OCI-LY7 (cell line): ENCODE data around the gene ARAP3.

ENCODE experiments used
- EZH2phosphoT487 ChIP-seq: fragments of 200-600 bp; sonication (generic); IDR thresholded peaks from 2 replicates; pipeline ENCODE4 v1.6.1; 2018; ENCODE audit warnings: low read depth, borderline replicate concordance, mild to moderate bottlenecking, mixed run types, antibody characterized with exemption, low read length, moderate library complexity, mixed read lengths
- TF ChIP-seq, protein P1 (sequence below): fragments of 200-600 bp; sonication (generic); conservative IDR thresholded peaks from 2 replicates; pipeline ENCODE4 v1.5.1; 2014; ENCODE audit warnings: mild to moderate bottlenecking, antibody characterized with exemption, low read length, moderate library complexity, mixed read lengths

GRCh38 chr5:141636413-141637122, 45.5 kb downstream of the ARAP3 start, which contains the start of the genes HDAC3 and RELL2:
- TF ChIP-seq, protein P1, sequence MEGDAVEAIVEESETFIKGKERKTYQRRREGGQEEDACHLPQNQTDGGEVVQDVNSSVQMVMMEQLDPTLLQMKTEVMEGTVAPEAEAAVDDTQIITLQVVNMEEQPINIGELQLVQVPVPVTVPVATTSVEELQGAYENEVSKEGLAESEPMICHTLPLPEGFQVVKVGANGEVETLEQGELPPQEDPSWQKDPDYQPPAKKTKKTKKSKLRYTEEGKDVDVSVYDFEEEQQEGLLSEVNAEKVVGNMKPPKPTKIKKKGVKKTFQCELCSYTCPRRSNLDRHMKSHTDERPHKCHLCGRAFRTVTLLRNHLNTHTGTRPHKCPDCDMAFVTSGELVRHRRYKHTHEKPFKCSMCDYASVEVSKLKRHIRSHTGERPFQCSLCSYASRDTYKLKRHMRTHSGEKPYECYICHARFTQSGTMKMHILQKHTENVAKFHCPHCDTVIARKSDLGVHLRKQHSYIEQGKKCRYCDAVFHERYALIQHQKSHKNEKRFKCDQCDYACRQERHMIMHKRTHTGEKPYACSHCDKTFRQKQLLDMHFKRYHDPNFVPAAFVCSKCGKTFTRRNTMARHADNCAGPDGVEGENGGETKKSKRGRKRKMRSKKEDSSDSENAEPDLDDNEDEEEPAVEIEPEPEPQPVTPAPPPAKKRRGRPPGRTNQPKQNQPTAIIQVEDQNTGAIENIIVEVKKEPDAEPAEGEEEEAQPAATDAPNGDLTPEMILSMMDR, result no peak
- TF ChIP-seq EZH2phosphoT487, result no peak
